ENCODE results near the gene PLPP7.
"Not testable (repeated sequence)": the region's sequence is repeated elsewhere in the genome, so short reads cannot be mapped to it uniquely, and the experiment has no call there.

Gene PLPP7

DNA sequence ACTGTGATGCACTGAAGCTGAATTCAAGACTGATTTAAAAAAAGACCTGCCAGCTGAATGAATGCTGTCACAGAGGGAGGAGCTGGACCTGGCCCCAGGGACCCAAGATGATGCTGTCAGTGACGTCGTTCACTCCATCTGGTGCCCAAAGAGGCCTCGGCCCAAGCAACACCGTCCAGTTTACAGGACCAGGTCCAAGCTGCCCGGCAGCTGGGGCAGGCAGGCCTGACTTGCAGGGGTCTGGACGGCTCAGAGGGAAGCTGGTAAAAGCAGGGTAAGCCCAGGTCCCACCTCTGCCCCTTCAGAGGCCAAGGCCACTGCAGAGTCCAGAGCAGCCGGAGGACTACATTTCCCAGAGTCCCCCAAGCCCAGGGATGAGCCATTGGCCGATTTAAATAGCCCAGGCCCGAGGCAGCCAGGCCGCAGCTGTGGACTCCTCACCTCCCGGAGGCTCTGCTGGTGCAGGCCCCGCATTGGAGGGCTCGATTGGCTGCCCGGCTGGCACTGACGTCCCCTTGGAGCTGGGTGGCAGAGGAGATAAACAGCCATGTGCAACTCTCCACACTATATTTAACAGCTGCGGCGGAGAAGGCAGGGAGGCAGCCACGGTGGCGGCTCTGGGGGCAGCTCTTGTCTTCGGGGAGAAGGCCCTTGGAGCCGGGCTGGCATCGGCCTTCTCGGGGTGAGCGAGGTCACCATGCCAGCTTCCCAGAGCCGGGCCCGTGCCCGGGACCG, at the start of gene PLPP7:
Gene PLPP7, plus strand, starts transcription at position 423 of the 735 bp plus-strand sequence. Its CDS starts 275 bp downstream, at position 698.
- FAIRE-seq = no peak

- FAIRE-seq = no peak
Measured at GRCh38 chr9:131240047-131240921, 49.2 kb upstream of the PLPP7 start.

DNA sequence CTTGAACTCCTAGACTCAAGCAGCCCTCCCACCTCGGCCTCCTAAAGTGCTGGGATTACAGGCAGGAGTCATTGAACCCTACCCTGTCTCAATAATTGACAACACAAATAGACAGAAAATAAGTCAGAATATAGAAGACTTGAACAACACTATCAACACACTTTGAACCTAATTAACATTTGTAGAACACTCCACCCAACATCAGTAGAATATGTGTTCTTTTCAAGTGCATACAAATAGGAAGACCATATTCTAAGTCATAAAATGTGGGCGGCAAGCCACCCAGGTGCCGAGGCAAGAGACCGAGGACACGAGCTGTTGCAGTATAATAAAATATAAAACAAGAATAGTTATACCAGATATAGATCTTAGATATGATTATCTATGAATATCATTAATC, 45.2 kb upstream of the PLPP7 start:
- not testable (repeated sequence) for FAIRE-seq

DNA sequence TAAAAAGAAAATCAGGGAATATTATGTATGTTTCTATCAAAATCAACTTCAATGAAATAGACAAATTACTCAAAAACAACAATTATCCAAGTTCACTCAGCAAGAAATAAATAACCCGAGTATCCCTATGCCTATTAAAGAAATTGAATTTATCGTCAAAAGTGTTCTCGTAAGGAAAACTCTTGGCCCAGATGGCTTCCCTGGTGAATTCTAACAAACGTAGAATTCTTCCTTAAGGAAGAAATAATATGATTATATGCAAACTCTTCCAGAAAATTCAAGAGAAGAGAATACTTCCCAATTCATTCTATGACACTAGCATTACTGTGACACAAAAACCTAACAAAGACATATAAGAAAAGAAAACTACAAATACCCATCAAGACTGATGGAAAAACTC, 42.9 kb upstream of the PLPP7 start:
- no peak for FAIRE-seq

DNA sequence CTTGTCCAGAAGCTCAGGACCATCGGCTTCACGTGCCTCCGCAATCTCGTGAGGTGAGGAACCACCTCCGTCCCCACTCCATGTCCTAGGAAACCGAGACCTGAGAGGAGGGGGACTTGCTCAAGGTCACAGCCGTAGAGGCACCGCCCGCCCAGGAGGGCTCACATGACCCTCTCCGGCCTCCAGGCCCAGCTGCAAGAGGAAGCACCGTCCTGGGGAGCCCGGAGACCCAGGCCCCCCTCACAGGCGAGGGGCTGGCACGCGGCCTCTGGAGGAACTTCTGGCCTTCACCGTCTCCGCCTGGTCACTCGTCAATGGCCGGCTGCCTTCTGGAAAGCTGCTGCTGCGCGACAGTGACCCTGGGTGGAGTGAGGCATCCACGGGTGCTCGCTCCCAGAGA, 37.4 kb upstream of the PLPP7 start:
- FAIRE-seq = no peak

DNA sequence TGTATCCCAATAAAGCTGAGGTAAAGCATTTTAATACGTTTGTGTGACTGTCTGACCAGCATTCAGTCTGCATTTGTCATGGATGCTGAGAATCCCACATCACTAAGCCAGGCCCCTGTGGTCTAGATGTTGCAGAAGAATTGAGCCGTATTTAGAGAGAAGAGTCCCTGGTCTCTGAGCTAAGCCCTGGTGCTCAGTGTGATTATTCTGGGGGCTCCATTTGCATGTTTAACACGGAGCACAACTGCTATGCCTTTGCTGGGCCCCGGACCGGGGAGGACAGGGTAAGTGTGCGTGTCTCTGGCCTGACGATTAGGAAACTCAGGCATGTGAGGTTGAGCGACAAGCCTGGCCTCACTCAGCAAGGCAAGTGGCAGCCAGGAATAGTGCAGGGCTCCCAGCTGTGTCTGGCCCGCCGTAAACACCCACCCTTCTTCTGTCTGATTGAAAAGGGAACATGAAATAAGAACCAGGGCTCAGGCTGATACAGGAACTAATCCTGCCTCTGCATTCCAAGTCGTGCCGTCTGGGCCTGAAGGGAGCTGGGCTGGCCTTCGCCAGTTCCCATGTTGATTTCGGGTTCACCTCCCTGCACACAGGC, 35.5 kb upstream of the PLPP7 start:
- FAIRE-seq = no peak

- no peak for FAIRE-seq
Measured at GRCh38 chr9:131254626-131255025, 34.9 kb upstream of the PLPP7 start.

DNA sequence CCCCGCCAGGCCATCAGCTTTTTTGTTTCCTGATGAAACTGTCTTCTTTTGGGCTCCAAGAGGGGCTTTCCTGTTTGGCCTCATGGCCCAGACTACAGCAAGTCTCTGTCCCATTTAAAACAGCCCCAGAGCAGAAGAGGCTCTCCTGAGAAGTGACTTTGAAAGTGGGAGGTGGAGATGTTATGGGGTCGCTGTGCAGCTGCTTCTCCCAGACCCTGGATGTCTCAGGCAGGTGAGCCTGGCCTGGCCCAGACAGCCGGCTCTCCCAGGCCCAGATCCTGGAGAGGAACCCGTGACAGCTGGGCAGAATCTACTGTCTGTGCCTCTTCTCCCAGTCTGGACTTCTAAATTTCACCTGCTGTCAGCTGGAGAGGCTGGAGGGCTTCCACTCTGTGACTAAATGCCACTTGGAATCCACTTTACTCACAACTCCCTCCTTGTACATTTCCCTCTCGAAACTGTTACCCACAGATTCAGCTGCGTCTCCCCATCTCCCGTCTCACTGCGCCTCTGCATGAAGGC, 33.8 kb upstream of the PLPP7 start:
- no peak for FAIRE-seq

DNA sequence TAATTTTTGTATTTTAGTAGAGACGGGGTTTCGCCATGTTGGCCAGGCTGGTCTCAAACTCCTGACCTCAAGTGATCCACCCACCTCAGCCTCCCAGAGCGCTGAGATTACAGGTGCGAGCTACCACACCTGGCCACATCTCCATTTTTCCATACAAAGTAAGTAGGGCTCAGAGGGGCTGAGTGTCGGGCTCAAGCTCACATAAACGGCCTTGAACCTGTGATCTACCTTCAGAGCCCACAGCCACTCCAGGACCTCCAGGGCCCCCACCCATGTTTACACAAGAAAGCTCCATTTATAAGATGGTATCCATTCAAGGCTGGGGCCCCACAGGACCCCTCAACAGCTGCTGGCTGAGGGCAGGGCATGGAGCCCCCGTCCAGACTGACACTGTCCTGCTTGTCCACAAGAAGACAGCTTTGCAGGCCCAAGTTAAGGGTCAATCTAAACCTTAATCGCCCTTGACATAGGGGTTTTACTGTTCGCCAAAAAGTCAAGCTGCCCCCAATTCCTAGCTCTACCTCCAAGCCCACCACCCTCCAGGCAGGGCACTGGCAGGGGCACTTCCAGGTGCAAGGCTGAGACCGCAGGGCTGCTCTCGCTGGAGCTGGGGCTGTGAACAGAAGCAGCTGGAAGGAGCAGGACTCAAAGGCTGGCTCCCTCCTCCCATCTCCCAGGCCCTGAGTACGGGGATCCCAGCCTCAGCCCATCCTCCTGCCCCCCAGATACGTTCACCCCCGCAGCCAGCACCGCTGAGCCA, 32.1 kb upstream of the PLPP7 start:
- no peak for FAIRE-seq

DNA sequence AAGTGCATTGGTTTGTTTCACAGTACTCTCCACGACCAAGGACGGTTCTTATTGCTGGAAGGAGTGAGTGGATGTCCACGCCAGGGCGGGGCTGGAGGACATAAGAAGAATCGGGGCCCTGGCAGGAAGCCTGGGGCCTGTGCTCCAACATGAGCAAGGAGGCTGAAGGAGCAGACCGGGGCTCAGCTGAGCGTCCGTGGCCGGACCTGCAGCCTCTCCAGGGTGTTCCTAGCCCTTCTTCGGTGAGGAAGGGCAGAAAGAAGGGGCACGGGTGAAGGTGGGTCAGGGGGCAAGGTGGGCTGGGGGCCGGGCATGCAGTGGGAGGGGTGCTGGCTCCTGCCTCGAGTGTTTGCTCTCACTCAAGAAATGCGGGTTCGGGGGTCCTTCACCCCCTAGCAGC, 31.3 kb upstream of the PLPP7 start:
- no peak for FAIRE-seq

GRCh38 chr9:131258698-131259431, 30.7 kb upstream of the PLPP7 start:
- no peak for FAIRE-seq

- FAIRE-seq = no peak
Measured at GRCh38 chr9:131259432-131259898, 30.1 kb upstream of the PLPP7 start.

GRCh38 chr9:131259916-131260597, 29.5 kb upstream of the PLPP7 start:
- no peak for FAIRE-seq

DNA sequence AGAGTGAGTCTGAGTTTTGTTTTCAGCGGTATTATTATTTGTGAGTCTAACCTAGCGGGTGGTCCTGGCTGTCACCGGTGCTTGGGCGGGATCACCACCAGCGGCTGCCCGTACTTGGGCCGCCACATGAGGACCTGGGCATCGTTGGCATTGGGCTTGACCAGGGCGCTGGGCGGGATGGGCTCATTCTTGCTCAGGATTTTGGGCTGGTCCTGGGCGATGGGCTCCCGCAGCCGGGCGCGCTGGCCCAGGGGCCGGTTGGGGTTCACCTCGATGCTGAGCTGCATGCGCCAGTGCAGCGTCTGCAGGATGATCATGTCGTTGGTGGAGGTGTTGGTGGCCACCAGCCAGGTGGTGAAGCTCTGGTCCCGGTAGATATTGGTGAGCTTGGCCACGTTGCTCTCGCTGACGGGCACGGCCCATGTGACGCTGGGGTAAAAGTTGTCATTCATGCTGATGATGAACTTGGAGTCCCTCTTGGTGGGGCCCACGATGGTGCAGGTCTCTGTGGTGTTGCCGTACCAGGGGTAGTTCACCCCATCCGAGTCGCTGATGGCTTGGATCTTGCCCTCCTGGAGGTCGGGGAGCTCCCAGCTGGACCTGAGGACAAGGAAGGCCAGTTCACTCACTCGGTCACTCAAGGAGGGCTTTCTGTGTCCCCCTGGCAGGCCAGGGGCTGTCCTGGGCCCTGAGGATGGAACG, 28.6 kb upstream of the PLPP7 start:
- no peak for FAIRE-seq

DNA sequence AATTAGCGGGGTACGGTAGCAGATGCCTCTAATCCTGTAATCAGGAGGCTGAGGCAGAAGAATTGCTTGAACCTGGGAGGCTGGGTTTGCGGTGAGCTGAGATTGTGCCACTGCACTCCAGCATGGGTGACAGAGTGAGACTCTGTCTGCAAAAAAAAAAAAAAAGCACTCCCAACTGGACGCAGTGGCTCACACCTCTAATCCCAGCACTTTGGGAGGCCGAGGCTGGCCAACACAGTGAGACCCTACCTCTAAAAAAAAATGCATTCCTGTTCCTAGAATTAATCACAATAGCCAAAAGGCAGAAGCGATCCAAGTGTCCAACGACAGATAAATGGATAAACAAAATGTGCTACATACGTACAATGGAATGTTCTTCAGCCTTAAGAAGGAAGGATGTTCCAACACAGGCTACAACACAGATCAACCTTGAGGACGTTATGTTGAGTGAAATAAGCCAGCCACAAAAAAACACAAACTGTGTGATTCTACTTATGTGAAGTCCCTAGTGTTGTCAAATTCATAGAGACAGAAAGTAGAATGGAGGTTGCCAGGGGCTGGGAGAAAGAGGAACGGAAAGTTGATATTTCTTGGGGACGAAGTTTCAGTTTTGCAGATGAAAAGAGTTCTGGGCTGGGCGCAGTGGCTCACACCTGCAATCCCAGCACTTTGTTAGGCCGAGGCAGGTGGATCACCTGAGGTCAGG, 27.0 kb upstream of the PLPP7 start:
- no peak for FAIRE-seq

GRCh38 chr9:131263033-131263343, 26.5 kb upstream of the PLPP7 start:
- FAIRE-seq = not testable (repeated sequence)

- no peak for FAIRE-seq
Measured at GRCh38 chr9:131263701-131264100, 25.8 kb upstream of the PLPP7 start.

DNA sequence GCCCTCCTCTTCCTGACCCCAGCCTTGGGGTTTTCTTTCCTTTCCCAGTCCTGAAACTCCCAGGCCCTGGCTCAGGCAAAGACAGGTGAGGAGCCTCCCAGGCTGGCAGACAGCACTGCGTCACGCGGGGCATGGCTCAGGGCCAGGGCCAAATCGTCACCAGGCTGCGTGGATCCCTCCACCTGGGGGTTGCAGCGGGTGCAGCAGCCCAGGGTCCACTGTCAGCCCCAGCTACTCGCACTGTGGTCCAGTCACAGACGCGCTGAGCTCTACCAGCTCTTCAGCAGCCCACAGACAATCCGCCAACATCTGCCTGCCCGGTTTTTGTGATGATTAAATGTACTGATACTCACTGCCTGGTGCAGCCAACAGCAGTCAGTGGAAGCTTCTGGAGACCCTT, 25.3 kb upstream of the PLPP7 start:
- no peak for FAIRE-seq

- FAIRE-seq = no peak
Measured at GRCh38 chr9:131266266-131267229, 23.0 kb upstream of the PLPP7 start.

Data from G401.6 (cell line).